Upper lobe of left lung (tissue), 6 donors: ENCODE measurements around the gene MYDGF. TPM values are rescaled to one million over a fixed set of nuclear protein-coding genes. Genes with fewer than 3 reads are reported as not detected.

Experiments
- ATAC-seq, 2 donors: fragments of 200-7000 bp; cut with Tn5 transposase; one replicate each; pipeline ENCODE4 v1.9.1; 2022; ENCODE audit warnings: mild to moderate bottlenecking in 2 of 2, moderate library complexity in 2 of 2; ENCODE audit not compliant: low FRiP score in 2 of 2
- DNase-seq, 2 donors: peaks; one replicate each; pipeline ENCODE4 v3.0.0-alpha.2; 2019 to 2020
- H3K27ac ChIP-seq, 4 donors: fragments of 200-600 bp; sonication (generic); one replicate each; pipeline ENCODE4 v1.5.1; 2016 to 2019
- H3K27me3 ChIP-seq, 4 donors: fragments of 200-600 bp; sonication (generic); one replicate each; pipeline ENCODE4 v1.5.1; 2017 to 2019
- H3K36me3 ChIP-seq, 4 donors: fragments of 200-600 bp; sonication (generic); one replicate each; pipeline ENCODE4 v1.5.1; 2016 to 2019
- H3K4me1 ChIP-seq, 4 donors: fragments of 200-600 bp; sonication (generic); one replicate each; pipeline ENCODE4 v1.5.1; 2018 to 2019
- H3K4me3 ChIP-seq, 4 donors: fragments of 200-600 bp; sonication (generic); one replicate each; pipeline ENCODE4 v1.5.1; 2017 to 2019; ENCODE audit warnings: mild to moderate bottlenecking in 2 of 4, moderate library complexity in 1 of 4
- H3K9me3 ChIP-seq, 4 donors: fragments of 200-600 bp; sonication (generic); one replicate each; pipeline ENCODE4 v1.5.1; 2018 to 2019
- EP300 ChIP-seq, 4 donors: sonication (generic); formaldehyde crosslinking; IDR thresholded peaks; one replicate each; pipeline ENCODE4 v1.5.1; 2017; ENCODE audit warnings: antibody characterized with exemption in 4 of 4, control low read depth in 2 of 4
- POLR2A ChIP-seq, 4 donors: fragments of 450-650 bp; IDR thresholded peaks; one replicate each; pipeline ENCODE4 v1.5.1; 2016 to 2017; ENCODE audit warnings: antibody characterized with exemption in 4 of 4, mild to moderate bottlenecking in 2 of 4
- POLR2AphosphoS5 ChIP-seq, 2 donors: sonication (generic); formaldehyde crosslinking; IDR thresholded peaks; one replicate each; pipeline ENCODE4 v1.5.1; 2017; ENCODE audit warnings: antibody characterized with exemption in 2 of 2
- WGBS, 2 donors: methylation state at CpG; one replicate each; pipeline ENCODE4 v1.1.5; 2017 to 2018; 5-methylcytosine and 5-hydroxymethylcytosine counted together
- total RNA-seq, 6 donors: library from RNA; depleted of rRNA in 4 of 6; stranded (reverse); fragments of >200 nt in 4 of 6; gene quantifications; one replicate each; pipeline versions ENCODE4 v1.1.0 to v1.2.1, GENCODE V29; 2016 to 2021
- TF ChIP-seq, protein P1 (sequence below), 6 experiments: fragments of 450-650 bp in 4 of 6; fragments of 200-600 bp in 2 of 6; sonication (generic) in 2 of 6; IDR thresholded peaks; one replicate each; pipeline ENCODE4 v1.5.1; 2016 to 2019; ENCODE audit warnings: antibody characterized with exemption in 6 of 6
- donor health status: DM: no; HTN: no; CAD: no; lungs with moderate emphysema.
- donor health status: DM: no; HTN: yes; CAD: no; lungs with severe emphysema.

MYDGF gene
- total RNA-seq, 6 donors from 2014 or later = 6.3 to 121 (median 67.1) TPM

DNA sequence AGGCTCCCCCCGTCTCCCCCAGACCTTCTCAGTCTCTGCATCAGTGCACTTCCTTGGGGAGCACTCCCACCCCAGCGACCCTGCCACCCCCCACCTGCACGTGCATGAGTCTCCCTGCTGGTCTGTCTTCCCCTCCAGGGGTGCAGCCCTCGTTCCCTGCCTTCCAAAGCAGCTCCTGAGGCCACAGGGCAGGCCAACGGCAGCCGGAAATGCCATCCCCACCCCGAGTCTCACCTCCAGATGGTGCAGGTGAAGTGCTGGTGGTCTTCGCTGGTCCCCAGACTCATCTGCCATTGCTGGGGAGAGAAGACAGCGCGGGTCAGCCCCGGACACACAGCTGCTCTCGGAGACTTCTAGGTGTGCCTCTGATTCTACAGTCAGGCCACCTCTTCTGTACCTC lies 5.5 kb downstream of the MYDGF start:
- ATAC-seq (no peak), DNase-seq (peak in 1 of 2 donors; percentile 54)
- WGBS, 2 donors = 88 to 93% methylated on average over 6 to 7 of the region's 12 CpGs
- Histone ChIP-seq H3K27ac (no peak overlapping the region), H3K4me3 (no peak overlapping the region), H3K9me3 (no peaks in the 10 kb centered on the region), H3K36me3 (peaks cover 7 to 88% (median 64%) of the 10 kb centered on the region in 4 donors), H3K27me3 (no peaks in the 10 kb centered on the region), H3K4me1 (peaks cover 14 to 16% (median 15%) of the 10 kb centered on the region in 4 donors)
- TF ChIP-seq, protein P1, sequence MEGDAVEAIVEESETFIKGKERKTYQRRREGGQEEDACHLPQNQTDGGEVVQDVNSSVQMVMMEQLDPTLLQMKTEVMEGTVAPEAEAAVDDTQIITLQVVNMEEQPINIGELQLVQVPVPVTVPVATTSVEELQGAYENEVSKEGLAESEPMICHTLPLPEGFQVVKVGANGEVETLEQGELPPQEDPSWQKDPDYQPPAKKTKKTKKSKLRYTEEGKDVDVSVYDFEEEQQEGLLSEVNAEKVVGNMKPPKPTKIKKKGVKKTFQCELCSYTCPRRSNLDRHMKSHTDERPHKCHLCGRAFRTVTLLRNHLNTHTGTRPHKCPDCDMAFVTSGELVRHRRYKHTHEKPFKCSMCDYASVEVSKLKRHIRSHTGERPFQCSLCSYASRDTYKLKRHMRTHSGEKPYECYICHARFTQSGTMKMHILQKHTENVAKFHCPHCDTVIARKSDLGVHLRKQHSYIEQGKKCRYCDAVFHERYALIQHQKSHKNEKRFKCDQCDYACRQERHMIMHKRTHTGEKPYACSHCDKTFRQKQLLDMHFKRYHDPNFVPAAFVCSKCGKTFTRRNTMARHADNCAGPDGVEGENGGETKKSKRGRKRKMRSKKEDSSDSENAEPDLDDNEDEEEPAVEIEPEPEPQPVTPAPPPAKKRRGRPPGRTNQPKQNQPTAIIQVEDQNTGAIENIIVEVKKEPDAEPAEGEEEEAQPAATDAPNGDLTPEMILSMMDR (IDR thresholded peaks at IDR 0.05) = no peak
- TF ChIP-seq POLR2AphosphoS5 (IDR thresholded peaks at IDR 0.05) (no peak), EP300 (IDR thresholded peaks at IDR 0.05) (no peak), POLR2A (IDR thresholded peaks at IDR 0.05) (no peak)

DNA sequence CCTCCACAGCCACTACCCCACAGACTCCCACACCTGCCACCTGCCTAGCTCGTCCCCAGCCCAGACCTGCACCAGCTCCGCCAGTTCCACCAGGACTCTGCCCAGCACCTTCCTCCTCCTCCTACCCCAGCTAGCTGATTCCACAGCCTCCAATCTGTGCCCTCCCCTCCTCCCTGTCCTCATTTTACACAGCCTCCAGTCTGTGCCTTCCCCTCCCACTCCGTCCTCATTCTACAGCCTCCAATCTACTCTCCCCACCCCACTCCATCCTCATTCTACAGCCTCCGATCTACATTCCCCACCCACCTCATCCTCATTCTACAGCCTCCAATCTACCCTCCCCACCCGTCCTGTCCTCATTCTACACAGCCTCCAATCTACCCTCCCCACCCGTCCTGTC lies 7.3 kb downstream of the MYDGF start:
- Histone ChIP-seq H3K9me3 (peaks cover 0 to 6% (median 0%) of the 10 kb centered on the region in 4 donors), H3K27ac (no peak overlapping the region), H3K27me3 (no peaks in the 10 kb centered on the region), H3K4me1 (no peaks in the 10 kb centered on the region), H3K36me3 (peaks cover 20 to 92% (median 80%) of the 10 kb centered on the region in 4 donors), H3K4me3 (no peak overlapping the region)
- 79 to 91% methylated on average over 6 of the region's 6 CpGs for WGBS, 2 donors
- no peak for DNase-seq
- TF ChIP-seq POLR2AphosphoS5 (IDR thresholded peaks at IDR 0.05) (no peak), POLR2A (IDR thresholded peaks at IDR 0.05) (no peak), EP300 (IDR thresholded peaks at IDR 0.05) (no peak)
- TF ChIP-seq, protein P1 (IDR thresholded peaks at IDR 0.05) = no peak
- no peak for ATAC-seq

DNA sequence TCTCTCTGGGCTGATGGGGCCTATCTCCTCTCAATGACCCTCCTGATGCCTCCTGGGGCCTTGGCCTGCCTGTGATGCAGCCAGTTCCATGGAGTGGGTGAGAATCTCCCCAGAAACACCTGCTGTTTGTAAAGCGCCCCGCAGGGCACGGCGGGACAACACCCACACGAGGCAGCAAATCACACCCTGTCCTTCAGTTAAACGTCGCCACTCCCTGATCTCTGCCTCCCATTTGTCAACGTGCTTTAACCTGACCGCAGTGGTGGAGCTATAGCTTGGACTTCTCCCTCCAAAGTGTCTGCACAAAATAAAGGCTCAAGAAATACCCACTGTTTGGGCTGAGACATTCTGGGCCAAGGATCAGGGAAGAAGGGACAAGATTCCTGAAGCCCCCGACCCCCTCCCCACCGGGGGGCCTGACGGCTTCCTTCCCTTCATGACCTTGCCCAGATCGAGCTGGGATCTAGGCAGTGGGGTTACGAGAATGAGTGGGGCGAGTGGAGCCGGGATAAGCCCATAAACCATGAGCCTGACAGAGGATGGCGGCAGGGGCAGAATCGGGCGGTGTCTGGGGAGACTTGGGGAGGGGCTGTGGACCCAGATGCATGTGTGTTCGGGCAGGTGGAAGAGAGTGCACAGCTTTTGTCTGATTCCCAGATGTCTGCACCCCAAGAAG lies 8.0 kb downstream of the MYDGF start:
- H3K9me3 ChIP-seq = peaks cover 0 to 6% (median 0%) of the 10 kb centered on the region in 4 donors
- no peak for ATAC-seq
- TF ChIP-seq POLR2A (IDR thresholded peaks at IDR 0.05) (no peak), EP300 (IDR thresholded peaks at IDR 0.05) (no peak), POLR2AphosphoS5 (IDR thresholded peaks at IDR 0.05) (no peak)
- TF ChIP-seq, protein P1 (IDR thresholded peaks at IDR 0.05) = no peak
- DNase-seq = peak in 1 of 2 donors; percentile 46
- no peaks in the 10 kb centered on the region for H3K4me1 ChIP-seq
- H3K27me3 ChIP-seq = no peaks in the 10 kb centered on the region
- peaks cover 22 to 92% (median 81%) of the 10 kb centered on the region in 4 donors for H3K36me3 ChIP-seq
- no peak overlapping the region for H3K4me3 ChIP-seq
- H3K27ac ChIP-seq = no peak overlapping the region
- 81 to 84% methylated on average over 20 of the region's 20 CpGs for WGBS, 2 donors

DNA sequence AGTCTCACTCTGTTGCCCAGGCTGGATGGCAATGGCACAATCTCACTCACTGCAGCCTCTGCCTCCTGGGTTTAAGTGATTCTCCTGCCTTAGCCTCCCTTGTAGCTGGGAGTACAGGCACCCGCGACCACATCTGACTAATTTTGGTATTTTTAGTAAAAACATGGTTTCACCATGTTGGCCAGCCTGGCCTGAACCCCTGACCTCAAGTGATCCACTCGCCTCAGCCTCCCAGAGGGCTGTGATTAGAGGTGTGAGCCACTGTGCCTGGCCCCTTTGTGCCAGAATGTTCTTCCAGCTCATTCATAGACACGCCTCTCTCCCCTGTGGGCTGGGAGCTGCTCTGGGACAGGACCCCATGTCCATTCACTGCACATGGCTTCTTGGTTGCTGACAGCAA lies 9.1 kb downstream of the MYDGF start:
- no peak for DNase-seq
- TF ChIP-seq POLR2A (IDR thresholded peaks at IDR 0.05) (no peak), POLR2AphosphoS5 (IDR thresholded peaks at IDR 0.05) (no peak), EP300 (IDR thresholded peaks at IDR 0.05) (no peak)
- TF ChIP-seq, protein P1 (IDR thresholded peaks at IDR 0.05) = no peak
- H3K36me3 ChIP-seq = peaks cover 22 to 92% (median 82%) of the 10 kb centered on the region in 4 donors
- no peak overlapping the region for H3K4me3 ChIP-seq
- WGBS, 2 donors = 86 to 93% methylated on average over 4 of the region's 4 CpGs
- no peaks in the 10 kb centered on the region for H3K27me3 ChIP-seq
- peaks cover 0 to 6% (median 0%) of the 10 kb centered on the region in 4 donors for H3K9me3 ChIP-seq
- no peaks in the 10 kb centered on the region for H3K4me1 ChIP-seq
- no peak for ATAC-seq
- H3K27ac ChIP-seq = no peak overlapping the region
